RPMI8226 (cell line): ENCODE measurements around the gene ARHGDIB.

ENCODE experiments used
- DNase-seq: peaks from one replicate; pipeline ENCODE4 v3.0.0-alpha.2; 2015

The ARHGDIB gene

DNA sequence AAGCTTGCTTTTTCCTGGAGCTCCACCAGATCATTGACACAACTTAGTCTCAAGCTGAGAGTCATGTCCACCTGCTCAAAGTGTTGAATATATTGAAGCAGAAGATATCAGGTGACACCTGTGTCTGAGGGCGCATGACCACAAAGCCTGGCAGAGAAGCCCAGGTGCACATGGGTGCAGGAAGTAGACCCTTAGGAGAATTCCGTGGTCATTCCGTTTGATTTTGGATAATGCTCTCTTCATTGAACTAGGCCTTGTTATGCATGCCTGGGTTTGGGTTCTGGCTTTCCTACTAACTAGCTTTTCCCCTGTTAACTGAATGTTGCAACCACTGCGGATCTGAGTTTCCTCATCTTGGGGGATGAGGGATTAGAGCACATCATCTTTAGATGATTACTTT lies 7.1 kb downstream of the ARHGDIB start:
- DNase-seq, result peak; percentile 85

DNA sequence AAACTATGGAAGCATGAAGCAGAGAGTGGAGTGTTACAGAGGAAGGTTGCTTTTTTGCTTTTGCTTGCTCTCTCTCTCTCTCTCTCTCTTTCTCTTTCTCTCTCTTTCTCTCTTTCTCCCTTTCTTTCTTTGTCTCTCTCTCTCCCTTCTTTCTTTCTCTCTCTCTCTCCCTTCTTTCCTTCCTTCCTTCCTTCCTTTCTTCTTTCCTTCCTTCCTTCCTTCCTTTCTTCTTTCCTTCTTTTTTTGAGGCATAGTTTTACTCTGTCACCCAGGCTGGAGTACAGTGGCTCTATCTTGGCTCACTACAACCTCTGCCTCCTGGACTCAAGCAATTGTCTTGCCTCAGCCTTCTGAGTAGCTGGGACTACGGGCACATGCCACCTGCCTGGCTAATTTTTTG lies 7.6 kb downstream of the ARHGDIB start:
- DNase-seq, result no peak

DNA sequence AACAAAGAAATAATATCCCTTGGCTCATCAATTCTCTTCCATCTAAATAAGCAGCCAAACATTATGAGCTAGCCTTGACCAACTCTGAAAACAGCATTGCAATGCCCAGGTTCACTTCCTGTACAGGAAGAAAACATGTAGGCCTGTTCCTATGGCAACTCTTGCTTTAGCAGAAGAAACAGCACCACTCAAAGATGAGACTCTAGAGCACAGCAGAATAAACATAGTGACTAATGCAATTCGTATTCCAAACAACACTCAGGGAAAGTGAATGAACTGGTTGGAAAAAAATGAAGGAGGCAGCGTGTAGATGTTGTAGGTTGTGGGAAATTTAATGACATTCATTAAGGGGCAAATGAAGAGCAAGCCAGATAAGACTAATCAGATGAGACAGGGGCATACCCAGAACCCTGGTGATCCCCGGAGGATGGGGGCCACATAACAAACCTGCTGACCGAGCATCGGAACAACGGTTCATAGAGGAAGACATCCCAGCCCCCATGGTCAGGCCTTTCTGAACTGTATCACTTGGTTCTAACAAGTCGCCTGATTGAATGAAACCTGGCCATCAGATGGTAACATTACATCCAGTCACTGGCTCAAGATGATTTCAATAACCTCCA lies 9.0 kb downstream of the ARHGDIB start:
- DNase-seq, result peak; percentile 78

DNA sequence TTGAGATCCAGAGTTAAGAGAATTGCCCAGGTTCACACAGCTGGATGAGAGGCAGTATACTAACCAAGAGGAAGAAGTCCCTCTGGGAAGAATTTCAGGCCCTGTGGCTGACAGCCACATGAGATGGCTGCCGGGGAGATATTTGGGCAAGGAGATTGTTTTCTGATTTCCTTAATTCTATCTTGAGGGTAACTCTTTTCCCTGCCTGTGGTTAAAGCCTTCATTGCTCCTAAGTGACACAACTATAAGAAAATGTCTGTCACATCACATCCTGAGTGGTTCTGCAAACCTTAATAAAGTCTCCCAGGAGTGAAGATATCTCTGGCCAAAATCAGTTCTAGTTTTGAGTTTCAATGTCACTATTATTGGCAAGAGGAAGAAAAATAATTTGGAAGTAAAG lies 9.6 kb downstream of the ARHGDIB start:
- DNase-seq, result no peak

DNA sequence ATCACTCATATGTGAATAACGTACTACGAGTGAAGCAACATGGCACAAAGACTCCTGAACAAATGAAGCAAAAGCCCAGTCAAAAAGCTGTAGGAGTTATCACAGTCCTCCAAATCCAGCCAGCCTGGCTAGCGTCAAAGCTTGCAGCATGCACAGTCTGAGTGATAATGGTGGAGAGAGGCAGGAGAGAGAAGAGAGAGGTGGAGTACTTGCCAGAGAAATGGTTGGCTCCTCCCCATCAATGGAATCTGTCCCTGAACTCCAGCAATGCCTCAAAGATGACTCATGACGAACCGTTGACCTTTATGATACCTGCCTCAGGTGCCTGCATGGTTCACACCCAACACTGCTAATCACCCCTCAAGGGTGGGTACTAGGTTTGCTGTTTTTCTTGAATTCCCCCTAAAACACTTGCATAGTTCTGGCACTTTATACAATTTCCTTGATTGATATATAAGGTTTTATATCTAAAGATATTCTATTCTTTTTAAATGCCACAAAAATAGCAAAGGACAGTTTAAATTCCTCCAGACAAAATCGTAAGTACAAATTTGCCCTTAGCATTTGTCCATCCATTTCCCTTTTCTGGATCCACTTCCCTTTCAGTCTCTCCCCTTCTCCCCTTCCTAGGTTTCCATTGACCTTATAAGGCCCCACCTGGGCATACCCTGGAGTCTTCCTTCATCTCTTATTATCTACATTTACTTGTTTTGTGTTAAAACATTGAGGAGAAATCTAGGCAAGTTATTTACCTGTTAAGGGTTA lies 10.2 kb downstream of the ARHGDIB start:
- no peak for DNase-seq

DNA sequence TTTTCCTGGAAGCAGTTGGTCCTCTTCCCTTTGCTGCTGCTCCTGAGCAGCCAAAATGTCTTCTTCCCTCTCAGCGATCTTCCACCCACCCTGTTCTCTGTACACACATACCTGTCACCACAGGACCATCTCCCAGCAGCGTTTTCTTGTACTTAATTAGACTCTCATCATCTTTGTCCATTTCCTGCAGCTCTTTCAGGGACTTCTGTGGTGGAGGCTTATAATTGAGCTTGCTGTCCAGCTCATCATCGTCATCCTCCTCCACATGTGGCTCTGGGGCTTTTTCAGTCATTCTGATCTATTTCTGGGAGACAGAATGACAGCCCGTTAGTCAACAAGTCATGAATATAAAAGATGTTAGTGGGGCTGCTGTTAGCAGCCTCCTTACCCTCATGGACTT lies 11.0 kb downstream of the ARHGDIB start:
- DNase-seq, result no peak

DNA sequence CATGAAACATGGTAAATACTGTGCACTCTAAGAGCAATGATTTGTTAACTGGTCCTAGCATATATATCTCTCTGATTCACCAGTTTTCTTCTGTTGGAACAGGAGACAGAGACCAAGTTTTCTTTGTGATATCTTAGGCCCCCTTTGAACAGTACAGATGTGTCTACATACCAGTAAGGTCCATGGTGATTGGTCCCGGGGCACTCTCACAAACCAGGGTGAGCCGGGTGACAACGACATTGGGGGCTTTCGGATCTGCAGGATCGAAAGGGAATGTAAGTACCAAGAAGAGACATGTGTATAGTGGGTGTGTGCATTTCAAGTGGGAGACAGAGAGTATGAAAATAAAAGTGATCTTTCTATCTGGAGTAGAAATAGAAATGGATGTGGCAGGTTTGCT lies 11.8 kb downstream of the ARHGDIB start:
- DNase-seq, result no peak

DNA sequence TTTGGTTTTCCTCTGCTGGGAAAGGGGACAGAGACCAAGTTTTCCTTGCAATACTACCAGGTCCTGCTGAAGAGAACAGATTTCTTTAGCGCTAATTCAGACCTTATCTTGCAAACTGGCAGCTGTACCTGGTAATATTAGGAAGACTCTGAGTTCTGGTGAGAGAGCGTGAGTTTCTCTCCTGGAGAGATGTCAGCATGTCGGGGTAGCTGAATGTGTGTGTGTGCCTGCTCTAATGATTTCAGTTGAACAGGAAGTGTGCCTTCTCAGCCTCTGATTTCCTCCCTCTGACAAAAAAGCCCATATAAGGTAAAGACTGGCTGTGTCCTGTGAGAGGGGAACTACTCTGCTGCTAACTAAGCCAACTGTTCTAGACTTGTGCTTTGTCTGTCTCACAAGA lies 12.7 kb downstream of the ARHGDIB start:
- peak; percentile 63 for DNase-seq

DNA sequence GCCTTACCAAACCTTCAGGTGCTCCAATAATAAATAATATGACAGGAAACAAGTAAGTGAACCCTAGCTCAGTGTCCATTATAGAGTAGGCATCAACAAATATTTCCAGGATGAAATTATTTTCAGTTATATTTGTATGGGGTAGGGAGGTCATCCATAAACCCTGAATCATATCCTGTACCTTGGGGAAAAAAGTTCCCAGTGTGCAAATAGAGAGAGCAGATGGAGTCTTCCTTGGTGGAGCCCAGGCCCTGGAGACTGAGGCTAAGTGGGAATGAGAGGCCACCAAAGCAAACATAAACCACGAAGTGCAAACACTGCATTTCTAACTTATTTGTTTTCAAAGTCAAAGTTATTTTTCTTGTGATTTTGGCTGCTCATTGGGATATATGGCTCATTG lies 14.5 kb downstream of the ARHGDIB start:
- DNase-seq, result no peak

DNA sequence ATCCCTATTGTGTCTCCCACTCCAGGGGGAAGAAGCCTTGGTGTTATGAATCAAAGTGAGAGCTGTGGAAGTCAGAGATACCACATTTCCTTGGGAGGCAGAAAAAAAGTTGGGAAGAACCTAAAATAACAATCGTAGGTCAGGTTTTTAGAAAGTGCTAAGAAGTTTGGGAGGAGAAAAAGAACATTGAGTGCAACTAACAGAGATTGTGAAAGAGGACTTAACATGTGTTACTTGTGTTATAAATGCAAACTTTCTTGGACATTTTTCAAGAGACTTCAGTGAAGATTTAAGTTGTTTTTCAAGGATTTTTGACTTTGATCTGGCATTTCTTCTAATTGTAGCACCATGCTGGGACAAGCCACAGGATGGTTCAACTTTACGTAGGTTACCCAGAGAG lies 15.2 kb downstream of the ARHGDIB start:
- no peak for DNase-seq

DNA sequence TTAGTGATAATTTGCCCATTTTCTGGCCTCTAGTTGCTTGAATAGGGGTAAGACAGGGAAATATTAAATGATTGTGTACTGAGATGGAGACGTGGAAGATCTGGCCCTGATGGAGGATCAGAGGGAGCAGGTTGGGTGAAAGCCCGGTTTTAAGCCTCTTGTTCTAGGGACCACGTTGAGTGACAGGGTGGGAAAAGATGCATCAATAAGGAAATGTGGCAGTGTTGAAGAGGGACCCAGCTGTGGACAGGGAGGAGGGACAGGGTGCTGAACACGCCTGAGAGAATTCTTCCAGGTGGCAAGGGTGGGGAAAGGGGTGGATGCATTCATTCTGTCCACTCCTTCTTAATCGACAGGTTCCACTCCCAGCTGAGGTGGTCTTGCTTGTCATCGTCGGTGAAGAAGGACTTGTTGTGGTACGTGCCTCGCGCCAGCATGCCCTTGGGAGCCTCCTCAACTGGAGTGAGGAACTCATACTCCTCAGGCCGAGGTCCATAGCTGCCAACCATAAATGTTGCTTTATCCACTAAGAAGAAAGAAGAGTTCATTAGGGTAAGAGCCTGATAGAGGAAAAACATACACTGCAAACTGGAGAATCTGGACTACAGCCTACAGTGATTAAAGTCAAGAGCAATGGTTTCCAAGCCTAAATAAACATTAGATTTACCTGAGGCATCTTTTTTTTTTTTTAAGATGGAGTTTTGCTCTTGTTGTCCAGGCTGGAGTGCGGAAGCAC lies 19.0 kb downstream of the ARHGDIB start:
- no peak for DNase-seq

DNA sequence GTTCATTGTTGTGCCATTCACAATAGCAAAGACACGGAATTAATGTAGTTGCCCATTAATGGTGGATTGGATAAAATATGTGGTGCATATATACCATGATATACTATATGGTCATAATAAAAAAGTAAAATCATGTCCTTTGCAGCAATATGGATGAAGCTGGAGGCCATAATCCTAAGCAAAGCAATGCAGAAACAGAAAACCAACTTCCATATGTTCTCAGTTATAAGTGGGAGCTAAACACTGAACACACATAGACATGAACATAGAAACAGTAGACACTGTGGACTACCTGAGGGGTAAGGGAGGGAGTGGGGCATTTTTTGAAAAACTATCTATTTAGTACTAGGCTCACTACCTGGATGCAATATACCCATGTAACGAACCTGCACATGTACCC lies 20.0 kb downstream of the ARHGDIB start:
- no peak for DNase-seq

DNA sequence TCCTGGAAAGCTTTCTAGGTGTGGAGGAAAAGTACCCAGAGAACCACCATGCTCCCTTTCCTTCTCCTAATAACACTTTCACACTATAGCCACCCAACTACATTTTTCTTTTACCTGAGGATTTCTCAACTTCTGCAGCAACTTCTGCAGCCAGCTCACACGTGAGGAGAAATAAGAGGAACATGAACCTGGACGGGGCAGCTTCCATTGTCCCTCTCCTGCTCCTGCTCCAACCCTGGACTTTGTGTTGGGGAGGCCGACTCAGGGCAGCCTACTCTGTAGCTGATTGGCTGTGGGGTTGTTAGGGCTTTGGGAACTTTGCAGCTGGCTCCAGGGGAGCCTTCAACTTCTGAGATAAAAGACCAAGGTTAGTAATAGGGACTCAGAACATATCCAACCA lies 23.1 kb downstream of the ARHGDIB start, which contains the start of gene ERP27:
Gene ERP27 (minus strand): TSS at position 237 of the 400 bp plus-strand sequence. CDS start 29 bp downstream, at position 208.
- DNase-seq, result no peak

DNA sequence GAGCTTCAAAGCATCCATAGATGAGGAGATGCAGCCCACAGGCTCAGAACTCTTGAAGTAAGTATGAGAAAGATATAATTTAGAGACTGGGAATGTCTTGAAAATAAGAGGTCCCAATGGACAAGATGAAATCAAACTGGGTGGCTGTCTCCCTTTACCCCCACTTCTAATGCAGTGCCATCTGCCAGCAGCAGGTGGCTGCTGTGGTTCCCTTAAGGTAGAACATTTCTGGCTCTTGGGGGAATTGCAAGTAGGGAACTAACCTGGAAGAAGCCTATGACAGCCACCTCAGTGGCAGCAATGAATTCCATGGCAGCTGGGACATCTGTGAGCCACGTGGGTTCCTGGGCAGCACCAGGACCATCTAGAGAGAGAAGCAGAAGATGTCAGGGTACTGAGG lies 23.7 kb downstream of the ARHGDIB start:
- DNase-seq, result peak; percentile 32

DNA sequence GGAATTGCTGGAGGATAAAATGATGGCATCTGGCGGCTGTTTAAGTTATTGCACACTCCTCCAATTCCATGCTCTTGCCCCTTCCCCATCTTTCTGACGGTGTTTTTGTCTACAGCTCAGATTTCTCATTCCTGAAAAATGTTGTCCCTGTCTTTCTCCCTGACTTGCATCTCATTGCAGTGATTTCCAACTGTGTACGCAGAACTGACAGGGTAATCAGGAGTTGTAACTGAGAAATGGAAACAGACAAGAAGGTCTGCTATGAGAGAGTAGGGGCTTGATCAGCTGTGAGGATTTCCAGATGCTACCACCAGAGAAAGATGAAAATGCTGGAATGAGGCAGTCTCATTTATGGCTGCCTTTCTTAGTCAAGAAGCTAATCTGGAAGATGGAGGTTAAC lies 24.4 kb downstream of the ARHGDIB start:
- DNase-seq, result no peak

DNA sequence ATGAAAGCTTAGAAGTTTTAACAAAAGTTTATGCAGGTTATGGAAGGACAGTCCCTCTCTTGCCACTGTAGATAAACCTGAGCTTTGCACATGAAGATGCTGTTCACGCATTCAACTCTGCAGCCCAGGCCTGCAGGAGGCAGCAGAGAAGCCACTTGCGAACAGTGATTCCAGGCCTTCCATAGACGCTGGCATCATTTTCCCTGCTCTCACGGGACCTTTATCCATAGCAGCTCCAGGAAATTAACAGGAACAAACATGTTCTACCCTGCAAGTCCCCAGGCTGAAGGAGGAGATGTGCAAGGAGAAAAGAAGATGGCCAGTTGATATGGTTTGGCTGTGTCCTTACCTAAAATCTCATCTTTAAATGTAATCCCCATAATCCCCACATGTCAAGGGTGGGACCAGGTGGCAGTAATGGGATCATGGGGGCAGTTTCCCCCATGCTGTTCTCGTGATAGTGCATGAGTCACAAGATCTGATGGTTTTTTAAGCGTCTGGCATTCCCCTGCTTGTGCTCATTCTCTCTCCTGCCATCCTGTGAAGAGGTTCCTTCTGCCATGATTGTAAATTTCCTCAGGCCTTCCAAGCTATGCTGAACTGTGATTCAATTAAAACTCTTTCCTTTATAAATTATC lies 25.1 kb downstream of the ARHGDIB start:
- DNase-seq, result no peak

DNA sequence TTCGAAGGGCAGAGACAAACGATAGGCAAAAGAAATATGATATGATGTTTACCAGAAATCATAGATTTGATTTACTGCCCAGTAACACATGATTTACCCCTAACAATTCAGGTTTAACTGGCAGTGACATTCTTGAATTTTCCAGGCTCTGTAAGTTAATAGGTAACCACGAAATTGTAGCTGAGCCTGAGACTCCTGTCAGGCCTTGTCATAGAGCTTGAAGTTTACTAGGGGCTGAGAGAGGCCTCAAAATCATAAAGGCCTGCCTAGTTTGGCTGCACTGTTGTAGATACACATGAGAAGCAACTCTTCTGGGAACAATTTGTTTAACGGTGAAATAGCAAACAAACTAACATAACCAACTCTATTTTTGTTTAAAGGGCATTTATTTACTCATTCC lies 26.4 kb downstream of the ARHGDIB start:
- DNase-seq, result no peak

DNA sequence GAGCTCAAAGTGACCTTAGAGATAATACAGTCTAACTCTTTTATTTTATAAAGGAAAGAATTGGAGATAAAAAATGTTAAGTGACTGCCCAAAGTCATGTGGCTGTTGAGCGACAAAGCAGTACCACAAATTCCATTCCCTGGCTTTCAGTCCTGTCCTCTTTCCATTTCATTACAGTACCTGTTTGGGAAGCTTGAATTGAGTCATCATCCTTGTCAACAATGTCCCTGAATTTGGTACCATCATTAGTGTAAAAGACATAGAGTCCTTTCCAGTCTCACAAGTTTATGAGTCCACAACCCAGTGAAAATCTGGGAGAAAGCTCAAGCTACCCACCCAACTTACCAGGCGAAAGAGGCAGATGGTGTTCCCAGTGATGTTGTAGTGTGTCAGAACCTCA lies 26.9 kb downstream of the ARHGDIB start:
- no peak for DNase-seq

DNA sequence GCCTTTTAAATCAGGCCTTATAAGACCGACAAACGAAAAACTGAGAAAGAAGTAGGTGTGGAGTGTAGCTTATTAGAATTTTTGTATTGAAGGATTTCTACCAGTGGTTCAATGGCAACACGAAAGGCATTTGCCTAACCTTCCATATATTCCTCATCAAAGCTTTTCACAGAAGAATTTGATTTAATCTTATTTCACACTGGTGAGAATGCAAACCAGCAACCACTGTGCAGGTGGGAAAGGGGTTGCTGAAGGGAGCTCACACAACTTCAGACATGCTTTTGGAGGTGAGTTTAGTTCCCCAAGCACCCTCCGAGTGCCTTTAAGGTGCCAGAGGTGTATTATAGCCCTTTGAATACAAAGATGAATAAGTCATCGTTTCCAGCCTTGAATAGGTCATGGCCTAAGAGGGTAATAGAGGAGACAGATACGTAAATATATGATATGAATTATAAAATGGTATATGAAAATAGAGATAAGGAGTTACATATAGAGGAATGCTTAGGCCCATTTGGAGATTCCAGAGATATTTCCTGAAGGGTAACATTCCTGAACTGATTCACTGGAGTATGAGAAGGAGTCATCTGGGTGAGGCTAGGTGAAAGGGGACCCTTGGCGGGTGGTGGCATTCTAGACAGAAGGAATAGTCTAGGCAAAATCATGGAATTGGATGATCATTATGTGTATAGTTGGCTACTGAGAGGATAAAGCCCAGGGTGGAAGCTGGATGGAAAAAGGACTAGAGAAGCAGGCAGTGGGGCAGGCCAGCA lies 29.4 kb downstream of the ARHGDIB start:
- DNase-seq, result no peak

DNA sequence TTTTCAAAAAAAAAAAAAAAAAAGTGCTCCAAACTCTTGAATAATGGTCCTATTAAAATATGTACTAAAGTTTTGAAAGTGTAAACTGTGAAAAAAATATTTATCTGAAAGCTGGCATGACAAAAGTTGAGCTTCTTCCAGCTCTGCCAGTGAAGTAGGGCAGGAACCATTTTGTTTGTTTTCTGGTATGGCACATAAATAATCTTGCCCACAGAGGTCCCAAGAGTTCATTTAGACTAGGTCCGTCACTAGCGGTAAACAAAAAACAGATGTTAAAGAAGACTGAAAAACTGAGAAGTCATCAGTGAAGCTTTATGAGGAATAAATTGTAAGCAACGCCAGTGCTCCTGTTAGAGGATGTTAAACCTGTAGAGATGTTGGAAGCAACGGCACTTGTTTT lies 30.0 kb downstream of the ARHGDIB start:
- DNase-seq, result no peak

DNA sequence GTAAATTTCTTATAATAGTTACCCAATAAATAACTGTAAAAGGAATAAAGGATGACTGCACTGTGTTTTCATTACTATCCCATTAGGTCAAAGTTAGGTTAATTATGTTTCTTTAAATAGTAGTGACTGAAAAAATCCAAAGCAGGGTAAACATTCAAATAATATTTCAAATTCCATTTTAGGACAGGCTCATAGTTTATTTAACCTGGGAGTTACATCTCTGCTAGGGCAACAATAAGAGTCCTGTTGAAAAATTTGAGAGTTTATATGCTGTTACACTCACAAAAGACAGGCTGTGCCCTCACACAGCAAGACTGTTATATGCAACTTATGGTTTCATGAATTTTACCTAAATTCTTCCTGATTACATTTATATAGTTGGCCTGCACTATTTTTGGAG lies 31.1 kb downstream of the ARHGDIB start:
- DNase-seq, result no peak

DNA sequence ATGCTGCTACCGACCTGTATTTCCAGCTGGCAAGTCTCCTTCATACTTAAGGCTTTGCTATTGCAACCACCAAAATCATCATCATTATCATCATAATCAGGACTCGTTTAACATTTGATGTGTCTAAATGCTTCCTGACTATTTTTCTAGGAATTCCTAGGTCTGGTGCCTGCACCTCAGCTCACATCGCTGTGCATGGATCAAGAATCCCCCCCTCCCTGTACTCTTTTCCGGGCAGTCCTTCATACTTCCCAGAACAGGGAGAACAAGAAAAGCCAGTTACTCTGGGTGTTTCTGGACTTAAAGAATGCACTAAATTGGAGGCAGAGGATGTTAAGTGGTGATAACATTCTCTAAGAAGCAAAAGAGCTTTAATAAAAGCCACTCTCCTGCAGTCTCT lies 32.5 kb downstream of the ARHGDIB start:
- DNase-seq, result no peak

DNA sequence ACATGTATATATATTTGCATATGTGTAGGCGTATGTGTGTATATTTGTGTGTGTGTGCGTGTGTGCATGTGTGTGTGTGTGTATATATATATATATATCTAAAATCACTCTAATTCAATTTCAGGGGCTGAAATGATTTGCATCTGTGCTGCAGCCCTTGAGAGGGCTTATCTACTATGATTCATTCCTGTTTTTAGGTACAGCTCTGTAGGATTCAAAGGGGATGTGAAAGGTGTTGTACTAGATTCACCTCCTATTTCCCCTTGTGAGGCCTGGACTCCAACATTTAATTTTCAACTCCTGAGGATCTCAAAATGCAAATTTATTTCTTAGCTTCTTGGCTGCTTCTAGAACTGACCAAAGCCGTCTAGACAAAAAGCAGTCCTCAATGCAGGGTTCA lies 34.1 kb downstream of the ARHGDIB start:
- no peak for DNase-seq
